Brain microvascular endothelial cell (primary cell): ENCODE results near the gene CDH6.

Experiments used
- DNase-seq: peaks from one replicate; pipeline ENCODE4 v3.0.0-alpha.2; 2020
- H3K27ac ChIP-seq: fragments of 250-450 bp; sonication (Bioruptor Pico); 2 replicates; pipeline ENCODE4 v1.5.1; 2020; ENCODE audit warnings: mild to moderate bottlenecking, moderate library complexity
- H3K27me3 ChIP-seq: fragments of 250-450 bp; sonication (Bioruptor Pico); replicated peaks from 2 replicates; pipeline ENCODE4 v1.5.1; 2020; ENCODE audit warnings: mild to moderate bottlenecking
- H3K36me3 ChIP-seq: fragments of 250-450 bp; sonication (Bioruptor Pico); replicated peaks from 2 replicates; pipeline ENCODE4 v1.5.1; 2020; ENCODE audit warnings: mild to moderate bottlenecking
- H3K4me3 ChIP-seq: 2 replicates; pipeline ENCODE4 v1.5.1; 2011; ENCODE audit warnings: low read depth, mild to moderate bottlenecking, control low read depth, low read length, moderate library complexity
- in situ Hi-C: cut with HindIII; loops from 2 replicates; pipeline ENCODE4 v1.10.0; 2017; ENCODE audit warnings: low sequenced_read_pairs, low pct_ligation_motif_present
- TF ChIP-seq, protein P1 (sequence below): IDR thresholded peaks from 2 replicates; pipeline ENCODE4 v1.5.1; 2011; ENCODE audit warnings: low read depth, mild to moderate bottlenecking, moderate library complexity, low read length, control low read depth, inconsistent platforms; ENCODE audit errors: missing control alignments

The CDH6 gene

DNA sequence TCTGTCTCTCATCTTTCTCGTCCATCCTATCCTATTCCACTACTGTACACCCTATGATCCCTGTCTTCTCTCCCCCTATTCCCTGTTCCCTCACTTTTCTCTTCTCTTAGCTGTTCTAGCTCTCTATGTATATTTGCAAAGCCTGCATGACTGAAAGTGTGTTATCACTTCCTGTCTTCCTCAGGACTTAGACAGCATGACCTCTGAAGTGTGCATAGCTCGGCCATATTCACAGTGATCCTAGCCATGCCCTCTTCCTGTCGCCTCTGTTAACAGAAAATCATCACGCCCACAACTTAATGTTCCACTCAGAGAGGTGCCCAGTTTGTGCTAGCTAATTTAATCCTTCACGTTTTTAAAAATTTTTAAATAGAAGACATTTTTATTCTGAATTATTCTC lies 35.8 kb upstream of the CDH6 start:
- Histone ChIP-seq H3K27ac (no peak overlapping the region), H3K36me3 (no peaks in the 10 kb centered on the region), H3K27me3 (no peaks in the 10 kb centered on the region), H3K4me3 (no peak overlapping the region)
- no peak for DNase-seq
- TF ChIP-seq, protein P1, sequence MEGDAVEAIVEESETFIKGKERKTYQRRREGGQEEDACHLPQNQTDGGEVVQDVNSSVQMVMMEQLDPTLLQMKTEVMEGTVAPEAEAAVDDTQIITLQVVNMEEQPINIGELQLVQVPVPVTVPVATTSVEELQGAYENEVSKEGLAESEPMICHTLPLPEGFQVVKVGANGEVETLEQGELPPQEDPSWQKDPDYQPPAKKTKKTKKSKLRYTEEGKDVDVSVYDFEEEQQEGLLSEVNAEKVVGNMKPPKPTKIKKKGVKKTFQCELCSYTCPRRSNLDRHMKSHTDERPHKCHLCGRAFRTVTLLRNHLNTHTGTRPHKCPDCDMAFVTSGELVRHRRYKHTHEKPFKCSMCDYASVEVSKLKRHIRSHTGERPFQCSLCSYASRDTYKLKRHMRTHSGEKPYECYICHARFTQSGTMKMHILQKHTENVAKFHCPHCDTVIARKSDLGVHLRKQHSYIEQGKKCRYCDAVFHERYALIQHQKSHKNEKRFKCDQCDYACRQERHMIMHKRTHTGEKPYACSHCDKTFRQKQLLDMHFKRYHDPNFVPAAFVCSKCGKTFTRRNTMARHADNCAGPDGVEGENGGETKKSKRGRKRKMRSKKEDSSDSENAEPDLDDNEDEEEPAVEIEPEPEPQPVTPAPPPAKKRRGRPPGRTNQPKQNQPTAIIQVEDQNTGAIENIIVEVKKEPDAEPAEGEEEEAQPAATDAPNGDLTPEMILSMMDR: no peak
- in situ Hi-C loops: no loop called here

DNA sequence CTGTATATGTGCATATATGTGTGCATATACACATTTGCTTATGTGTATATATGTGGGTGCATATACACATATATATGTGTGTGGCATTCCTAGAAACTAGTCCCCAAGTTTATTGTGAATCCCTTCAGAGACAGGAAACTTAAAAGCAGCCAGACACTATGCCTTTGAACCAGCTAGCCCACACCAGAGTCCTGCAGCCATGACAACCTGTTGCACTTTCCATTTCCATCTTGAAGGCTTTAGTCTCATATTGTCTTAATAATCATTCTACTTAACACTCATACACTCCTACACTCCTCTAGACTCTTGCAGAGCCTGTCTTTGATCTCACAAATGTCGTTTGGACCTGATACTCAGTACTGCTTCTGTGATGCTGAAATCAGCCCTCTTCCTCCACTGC lies 34.8 kb upstream of the CDH6 start:
- H3K27ac ChIP-seq: no peak overlapping the region
- no peak for DNase-seq
- no peaks in the 10 kb centered on the region for H3K36me3 ChIP-seq
- H3K27me3 ChIP-seq: no peaks in the 10 kb centered on the region
- TF ChIP-seq, protein P1: no peak
- in situ Hi-C loops: no loop called here
- H3K4me3 ChIP-seq: no peak overlapping the region

DNA sequence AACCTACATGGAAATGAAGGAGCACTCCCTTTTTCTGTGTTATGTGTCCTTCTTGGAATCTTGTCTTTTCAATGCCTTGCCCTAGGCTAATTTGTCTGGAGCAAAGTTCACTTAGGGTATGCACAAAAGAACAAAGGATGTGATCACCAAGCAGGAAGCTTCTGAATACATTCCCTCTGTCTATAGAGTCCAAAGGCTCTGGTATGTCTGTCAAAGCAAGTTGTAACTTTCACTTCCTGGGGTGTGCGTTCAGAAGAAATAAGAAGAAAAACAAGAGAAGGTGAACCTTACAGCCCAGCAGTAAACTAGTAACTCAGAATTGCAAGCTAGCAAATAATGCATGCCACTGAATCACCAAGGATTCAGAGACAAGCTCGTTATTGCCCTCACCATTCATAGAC lies 31.7 kb upstream of the CDH6 start:
- peak; percentile 25 for DNase-seq
- no peaks in the 10 kb centered on the region for H3K36me3 ChIP-seq
- no peaks in the 10 kb centered on the region for H3K27me3 ChIP-seq
- TF ChIP-seq, protein P1: no peak
- H3K27ac ChIP-seq: no peak overlapping the region
- in situ Hi-C loops: no loop called here
- peak overlapping the region; percentile 23 for H3K4me3 ChIP-seq

DNA sequence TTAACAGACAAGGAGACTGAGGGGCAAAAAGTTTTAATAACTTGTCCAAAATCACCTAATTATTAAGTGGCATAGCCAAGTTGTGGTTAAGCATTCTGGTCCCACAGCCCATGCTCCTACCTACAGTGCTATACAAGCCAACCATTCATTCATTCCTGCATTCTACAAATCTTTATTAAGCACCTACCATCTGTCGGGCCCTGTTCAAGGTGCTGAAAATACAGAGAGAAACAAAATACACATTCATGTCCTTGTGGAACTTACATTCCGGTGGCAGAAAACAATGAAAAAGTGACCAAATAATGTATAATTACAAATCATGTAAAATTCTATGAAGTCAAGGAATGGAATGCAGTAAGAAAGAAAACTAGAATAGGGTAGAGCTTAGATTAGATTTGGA lies 27.8 kb upstream of the CDH6 start:
- H3K27ac ChIP-seq: no peak overlapping the region
- in situ Hi-C loops: no loop called here
- TF ChIP-seq, protein P1: no peak
- H3K4me3 ChIP-seq: no peak overlapping the region
- peak; percentile 8 for DNase-seq
- no peaks in the 10 kb centered on the region for H3K27me3 ChIP-seq
- H3K36me3 ChIP-seq: no peaks in the 10 kb centered on the region

DNA sequence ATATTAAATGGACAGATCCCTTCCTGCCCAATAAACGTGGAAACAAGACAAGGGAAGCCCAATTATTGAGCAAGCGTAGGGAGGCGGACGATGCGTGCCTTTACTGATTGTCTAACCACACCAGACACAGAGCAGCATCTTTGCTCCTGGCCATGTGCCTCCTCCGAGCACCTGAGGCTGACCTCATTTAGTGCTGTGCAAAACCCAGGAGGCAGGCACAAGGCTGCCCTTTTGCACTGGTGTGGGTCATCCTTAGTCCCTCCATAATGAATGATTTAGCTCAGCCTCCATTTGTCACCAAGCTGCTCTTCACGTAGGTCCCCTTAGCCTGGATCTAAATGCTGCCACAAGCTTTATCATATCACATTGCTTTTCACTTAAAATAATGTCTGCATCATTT lies 24.1 kb upstream of the CDH6 start:
- in situ Hi-C loops: no loop called here
- no peak overlapping the region for H3K4me3 ChIP-seq
- no peak overlapping the region for H3K27ac ChIP-seq
- no peaks in the 10 kb centered on the region for H3K27me3 ChIP-seq
- H3K36me3 ChIP-seq: no peaks in the 10 kb centered on the region
- TF ChIP-seq, protein P1: no peak
- no peak for DNase-seq

DNA sequence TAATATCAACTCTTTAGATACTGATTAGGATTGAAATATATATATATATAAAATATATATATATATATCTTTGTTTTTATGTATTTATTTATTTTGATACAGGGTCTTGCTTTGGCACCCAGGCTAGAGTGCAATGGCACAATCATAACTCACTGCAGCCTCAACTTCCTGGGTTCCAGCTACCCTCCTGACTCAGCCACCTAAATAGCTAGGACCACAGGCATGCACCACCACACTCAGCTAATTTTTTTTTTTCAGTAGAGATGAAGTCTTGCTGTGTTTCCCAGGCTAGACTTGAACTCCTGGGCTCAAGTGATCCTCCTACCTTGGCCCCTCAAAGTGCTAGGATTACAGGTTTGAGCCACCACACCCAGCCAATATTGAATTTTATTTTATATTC lies 20.6 kb upstream of the CDH6 start:
- peak; percentile 12 for DNase-seq
- no peak overlapping the region for H3K4me3 ChIP-seq
- H3K27ac ChIP-seq: no peak overlapping the region
- in situ Hi-C loops: no loop called here
- TF ChIP-seq, protein P1: no peak
- no peaks in the 10 kb centered on the region for H3K27me3 ChIP-seq
- no peaks in the 10 kb centered on the region for H3K36me3 ChIP-seq
